ENCODE measurements around the gene PAX2.

The PAX2 gene

DNA sequence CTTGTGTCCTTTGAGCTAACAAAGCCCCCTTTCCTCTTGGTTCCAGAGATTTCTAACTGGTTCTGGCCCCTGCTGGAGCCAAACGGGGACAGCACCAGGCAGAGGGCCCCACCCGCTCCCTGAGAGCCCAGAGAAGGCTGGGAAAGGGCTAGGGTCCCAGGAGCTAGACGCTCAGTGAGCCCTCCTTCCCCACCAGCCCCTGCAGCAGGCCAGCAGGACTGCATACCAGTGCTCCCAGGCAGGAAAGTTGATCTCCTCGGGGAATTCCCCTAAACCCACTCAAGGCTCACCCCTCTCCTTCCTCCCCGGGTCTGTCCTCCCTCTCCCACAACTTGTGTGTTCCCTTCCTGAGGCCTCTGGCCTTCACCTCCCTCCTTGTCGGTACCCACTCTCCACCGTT lies 47.7 kb downstream of the PAX2 start:
- DNase-seq, result no peak

DNA sequence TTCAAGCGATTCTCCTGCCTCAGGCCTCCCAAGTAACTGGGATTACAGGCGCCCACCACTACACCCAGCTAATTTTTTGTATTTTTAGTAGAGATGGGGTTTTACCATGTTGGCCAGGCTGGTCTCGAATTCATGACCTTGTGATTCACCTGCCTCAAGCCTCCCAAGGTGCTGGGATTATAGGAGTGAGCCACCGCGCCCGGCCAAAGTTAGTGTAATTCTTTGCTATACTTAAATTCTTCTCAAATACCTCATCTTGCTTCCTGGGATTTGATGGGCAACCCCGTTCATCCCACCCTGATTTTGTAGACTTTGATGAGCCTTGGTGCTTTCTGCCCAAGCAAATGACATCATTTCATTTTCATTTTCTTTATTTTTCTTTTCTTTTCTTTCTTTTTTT lies 54.5 kb downstream of the PAX2 start:
- no peak for DNase-seq

DNA sequence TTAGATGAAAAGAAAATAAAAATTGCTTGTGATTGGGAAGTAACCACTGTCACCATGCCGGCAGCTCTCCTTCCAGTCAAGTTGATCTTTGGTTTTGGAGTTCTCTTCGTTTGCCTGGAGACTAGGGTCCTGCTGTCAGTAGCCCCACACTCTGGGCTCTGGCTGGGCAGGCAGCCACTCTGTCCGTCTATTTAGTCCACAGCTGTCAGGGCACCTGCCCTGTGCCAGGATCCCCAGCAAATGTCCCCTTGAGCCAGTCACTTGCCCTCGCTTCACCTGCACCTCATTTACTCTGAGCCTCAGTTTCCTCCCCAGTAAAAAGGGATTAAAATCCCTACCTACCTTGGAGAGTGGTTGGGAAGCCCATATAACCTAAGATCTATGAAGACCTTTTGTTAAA lies 55.5 kb downstream of the PAX2 start:
- no peak for DNase-seq

DNA sequence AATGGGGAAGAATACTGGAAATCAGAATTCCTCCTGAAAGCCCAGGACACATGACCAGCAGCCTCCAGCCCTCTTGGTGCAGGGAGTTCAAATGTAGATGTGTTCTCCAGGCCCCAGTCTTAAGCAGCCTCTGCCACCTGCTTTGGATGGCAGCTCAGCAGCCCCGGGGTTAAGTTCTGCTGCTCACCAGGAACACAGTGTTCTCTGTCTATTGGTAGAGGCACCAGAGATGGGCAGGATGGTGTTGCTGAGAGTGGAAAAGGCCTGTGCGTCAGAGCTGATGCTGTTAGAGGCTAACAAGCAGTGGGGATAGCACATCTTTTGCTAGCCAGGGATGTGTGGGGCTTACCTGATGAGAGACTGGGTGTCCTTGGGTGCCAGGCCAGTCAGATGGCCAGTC lies 56.8 kb downstream of the PAX2 start:
- DNase-seq, result no peak

DNA sequence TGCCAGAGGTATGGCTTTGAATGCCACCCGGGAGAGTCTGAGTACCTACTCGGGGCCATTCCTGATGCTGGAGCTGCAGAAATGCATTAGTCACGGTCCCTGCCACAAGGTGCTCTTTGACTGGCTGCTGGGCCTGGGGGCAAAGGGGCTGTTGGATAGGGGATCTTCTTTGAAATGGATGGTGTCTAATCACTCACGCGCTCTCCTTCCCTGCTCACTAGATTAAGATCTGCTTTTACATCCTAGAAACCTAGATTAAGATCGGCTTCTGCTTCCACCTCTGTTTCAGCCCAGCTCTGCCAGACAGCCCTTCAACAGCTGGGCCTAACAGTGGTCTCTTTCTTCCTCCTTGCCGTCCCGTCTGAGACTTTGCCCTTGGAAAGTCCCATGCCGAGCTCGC lies 57.2 kb downstream of the PAX2 start:
- no peak for DNase-seq

DNA sequence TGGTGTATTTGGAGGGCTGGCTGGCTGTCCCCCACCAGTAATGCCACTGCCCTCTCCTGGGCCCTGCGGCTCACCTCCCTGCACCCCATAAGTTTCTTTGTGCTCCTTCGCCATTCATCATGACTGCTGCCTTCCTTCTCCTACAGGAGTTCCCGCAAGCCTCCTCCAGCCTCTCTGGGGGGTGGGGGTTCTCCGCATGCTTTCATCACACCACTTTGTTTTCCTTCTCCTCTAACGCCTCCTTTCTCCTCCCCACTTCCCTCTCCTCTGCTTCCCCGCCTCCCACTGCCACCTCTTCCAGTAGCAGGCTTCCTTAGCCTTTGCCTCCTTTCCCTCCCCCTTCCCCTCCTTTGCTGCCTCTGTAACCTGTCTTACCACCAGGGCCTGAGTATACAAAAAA lies 58.1 kb downstream of the PAX2 start:
- no peak for DNase-seq

DNA sequence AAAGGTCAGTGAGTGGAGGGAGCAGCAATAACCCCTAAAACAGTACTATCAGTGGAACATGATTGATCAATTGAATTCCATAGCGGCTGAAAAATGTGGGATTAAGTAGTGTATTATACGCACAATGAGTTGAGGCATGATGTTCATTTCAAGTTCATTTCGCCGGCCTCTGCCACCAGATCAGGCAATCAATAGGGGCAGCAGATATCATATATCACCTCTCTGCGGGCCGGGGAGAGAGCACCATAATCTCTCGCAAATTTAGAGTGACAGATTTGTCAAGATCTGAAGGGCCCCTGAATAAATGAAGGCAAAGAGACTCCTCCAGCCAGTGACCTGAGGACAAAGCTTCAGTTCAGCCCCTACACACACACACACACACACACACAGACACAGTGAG lies 58.5 kb downstream of the PAX2 start:
- DNase-seq, result no peak

DNA sequence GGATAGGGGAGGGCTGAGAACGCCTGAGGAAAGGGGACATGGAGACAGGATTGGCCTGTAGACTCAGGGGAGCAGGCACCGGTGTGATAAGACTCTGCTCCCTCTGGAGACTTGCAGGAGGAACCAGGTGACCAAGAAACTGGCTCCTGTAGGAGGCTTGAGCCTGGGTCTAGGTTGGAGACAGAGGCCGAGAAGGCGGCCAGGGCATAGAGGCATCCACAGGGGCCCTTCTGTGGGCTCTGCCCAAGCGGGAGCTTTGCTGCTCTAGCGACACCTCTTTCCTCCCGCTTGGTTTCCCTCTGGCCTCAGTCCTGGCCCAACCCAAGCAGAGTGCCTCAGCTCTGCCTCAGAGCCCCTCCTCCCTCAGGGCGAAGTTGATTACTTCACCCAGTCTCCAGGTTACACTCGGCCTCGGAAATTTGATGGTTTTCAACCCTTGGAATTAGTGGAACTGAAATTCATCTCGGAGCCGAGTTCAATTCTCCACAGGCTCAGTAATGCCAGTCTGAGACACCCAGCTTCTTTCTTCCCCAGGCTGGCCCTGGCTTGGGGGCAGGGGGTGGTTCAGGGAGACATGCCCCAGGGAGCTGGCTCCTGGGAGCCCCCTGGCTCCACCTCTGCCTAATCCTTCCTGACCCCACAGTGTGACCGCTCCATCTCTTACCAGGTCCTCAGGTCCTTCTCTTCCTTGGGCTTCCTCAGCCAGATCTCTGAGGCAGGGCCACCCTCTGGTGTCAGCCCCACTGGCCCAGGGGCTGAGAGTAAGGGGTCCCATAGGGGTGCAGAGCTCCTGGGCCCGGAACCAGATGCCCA lies 60.4 kb downstream of the PAX2 start:
- DNase-seq, result no peak

DNA sequence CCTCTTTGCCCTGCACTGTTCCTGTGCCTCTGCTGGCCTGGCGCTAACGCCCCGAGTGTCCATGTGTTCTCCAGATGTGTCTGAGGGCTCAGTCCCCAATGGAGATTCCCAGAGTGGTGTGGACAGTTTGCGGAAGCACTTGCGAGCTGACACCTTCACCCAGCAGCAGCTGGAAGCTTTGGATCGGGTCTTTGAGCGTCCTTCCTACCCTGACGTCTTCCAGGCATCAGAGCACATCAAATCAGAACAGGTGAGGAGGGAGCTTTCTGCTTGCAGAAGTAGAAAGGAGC lies 60.9 kb downstream of the PAX2 start:
- no peak for DNase-seq

DNA sequence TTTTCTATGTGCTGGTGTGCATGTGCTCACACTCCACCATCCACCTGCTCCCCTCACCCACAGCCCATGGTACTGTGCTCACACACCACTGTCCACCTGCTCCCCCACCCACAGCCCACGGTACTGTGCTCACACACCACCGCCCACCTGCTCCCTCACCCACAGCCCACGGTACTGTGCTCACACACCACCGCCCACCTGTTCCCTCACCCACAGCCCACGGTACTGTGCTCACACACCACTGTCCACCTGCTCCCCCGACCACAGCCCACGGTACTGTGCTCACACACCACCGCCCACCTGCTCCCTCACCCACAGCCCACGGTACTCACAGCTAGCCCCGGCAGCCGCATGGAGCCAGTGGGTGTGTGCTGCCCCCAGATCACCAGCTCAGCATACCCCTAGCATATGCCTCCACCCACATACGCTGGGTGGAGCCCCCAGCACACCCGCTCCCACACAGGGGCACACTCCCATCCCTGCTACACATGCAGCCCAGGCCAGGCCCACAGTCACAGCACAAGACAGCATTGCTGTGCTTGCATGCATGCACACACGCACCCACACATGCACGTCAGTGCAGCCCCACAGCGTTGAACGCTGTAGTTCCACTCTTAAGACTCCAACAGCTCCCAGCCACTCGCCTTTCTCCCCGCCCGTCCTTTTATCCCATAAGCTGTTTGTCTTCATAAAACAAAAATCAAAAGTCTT lies 62.0 kb downstream of the PAX2 start:
- DNase-seq, result no peak

DNA sequence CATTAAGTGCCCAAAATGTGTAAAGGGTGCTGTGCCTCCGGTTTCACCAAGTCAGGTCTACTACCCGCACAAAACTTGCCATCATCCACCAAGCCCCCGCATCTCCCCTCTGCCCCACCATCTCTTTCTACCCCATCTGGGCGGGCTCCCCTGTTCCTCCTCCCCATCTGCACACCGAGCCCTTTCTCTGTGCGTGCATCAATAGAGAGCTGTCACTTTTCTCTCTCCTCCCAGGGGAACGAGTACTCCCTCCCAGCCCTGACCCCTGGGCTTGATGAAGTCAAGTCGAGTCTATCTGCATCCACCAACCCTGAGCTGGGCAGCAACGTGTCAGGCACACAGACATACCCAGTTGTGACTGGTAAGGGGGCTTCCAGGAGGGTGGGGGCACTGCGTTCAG lies 63.5 kb downstream of the PAX2 start:
- DNase-seq, result no peak

DNA sequence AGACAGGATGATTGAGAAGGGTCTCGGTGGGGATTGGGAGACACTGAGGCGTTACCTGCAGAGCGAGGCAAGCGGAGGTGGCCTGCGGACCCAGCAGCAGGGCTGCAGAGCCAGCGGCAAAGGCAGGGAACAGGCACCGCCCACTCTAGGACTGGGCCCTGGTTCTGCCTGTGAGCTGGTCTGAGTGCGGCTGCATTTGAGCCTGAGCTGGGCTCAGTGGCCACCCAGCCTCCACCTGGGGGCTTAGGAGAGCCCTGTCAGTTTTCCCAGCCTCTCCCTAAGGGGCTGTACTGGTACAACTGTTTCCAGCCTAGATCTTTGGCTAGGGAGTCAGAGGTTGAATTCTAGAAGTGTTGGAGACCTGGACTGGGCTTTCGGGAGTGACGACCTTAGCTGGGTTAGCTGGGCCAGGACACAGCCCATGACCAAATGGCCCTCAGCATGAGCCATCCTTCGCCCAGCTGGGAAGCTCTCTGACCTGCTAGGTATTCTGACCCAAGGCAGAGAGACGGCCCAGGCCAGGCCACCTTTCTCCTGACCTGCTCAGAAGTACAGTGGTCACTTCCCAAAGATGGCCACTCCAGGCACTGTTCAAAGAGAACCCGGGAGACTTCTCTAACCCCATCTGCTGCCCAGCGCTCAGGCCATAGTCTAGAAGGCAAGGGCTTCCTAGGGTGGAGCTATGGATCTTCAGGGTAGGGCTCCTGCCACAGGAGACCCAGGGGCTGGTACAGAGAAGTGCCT lies 64.9 kb downstream of the PAX2 start:
- no peak for DNase-seq

DNA sequence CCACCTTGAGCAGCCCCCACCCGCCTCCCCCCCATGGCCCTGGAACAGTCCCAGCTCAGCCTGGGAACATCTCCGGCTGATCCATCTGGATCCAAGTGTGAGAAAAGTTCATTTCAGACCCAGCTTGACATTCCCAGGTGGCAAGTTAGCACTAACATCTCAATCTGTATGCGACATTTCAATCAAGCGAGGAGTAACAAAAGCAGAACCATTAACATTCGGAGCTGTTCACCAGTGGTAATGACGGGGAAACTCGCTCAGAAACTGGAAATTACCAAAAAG lies 65.4 kb downstream of the PAX2 start:
- no peak for DNase-seq

DNA sequence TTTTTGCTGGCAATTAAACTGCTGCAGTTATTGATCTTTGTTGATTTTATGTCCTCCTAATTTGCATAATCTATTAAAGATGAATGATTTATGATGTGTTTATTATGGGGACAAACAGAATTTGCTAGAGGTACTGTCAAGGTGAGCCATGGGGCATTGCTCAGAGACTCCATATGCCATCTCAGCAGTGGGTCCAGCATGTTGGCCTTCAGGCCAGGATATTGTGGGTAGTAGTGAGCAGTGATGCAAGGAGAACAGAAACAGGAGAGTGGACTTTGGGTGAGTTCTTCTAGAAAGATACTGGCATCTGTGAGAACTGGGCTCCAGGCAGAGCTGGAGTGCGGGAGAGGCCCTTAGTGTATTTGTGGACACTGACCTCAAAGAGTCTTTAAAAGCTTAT lies 65.9 kb downstream of the PAX2 start:
- DNase-seq, result no peak

DNA sequence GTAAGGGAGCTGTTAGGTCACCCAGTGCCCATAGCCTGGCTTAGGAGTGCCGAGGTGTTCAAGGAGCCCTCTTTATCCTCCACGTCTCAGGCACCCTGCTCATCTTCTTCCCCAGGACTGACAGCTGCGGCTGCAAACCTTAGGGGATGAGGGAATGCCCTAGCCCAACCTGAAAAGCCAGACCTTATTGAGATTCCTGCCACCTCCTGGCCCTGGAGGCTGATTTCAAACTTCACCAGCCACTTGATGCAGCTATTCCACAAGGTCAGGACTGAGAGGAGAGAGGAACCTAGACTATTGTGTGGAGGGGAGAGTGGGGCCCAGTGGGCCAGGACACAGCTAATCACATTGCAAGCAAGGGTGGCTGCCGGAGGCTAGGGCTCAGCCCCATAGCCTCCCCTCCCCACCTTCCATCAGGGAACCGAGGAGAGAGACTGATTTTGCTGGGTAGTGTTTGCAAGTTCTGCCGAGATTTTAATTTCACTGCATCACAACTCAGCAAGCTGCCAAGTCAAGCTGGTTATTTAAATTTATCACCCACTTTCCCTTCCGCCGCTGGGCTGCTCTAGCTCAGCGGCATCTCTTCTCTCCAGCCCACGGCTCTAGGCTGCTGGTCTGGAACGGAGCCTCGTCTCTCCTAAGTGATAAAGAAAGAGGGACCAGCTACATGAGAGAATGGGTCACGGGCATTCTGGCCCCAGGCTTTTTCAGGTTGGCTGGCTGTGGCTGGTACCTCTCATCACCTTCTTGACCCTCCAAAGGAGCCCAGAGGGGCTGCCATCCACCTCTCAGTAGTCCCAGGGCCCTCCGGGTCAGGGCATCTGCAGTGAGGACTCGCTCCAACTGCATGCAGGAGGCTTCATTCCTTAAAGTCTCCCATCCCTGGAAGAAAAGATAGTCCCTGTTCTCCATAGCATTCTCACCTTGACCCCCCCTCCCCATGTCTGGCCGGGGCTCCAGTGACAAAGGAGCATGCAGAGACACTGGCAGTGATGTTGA lies 66.7 kb downstream of the PAX2 start:
- no peak for DNase-seq

DNA sequence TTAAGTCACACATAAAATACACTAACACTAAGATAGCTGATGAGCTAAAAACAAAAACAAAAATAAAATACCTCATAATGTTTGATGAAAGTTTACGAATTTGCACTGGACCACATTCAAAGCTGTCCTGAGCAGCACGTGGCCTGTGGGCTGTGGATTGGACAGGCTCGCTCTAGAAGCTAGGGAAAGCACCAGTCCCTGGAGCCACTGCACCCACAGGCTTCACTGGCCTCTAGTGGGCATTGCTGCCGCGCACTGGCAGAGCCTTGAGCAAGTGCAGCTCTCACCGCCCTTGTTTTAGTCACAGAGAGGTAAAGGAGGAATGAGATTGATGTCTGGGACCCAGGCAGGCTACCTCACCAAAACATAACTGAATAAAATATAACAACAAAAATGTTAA lies 67.6 kb downstream of the PAX2 start:
- no peak for DNase-seq

DNA sequence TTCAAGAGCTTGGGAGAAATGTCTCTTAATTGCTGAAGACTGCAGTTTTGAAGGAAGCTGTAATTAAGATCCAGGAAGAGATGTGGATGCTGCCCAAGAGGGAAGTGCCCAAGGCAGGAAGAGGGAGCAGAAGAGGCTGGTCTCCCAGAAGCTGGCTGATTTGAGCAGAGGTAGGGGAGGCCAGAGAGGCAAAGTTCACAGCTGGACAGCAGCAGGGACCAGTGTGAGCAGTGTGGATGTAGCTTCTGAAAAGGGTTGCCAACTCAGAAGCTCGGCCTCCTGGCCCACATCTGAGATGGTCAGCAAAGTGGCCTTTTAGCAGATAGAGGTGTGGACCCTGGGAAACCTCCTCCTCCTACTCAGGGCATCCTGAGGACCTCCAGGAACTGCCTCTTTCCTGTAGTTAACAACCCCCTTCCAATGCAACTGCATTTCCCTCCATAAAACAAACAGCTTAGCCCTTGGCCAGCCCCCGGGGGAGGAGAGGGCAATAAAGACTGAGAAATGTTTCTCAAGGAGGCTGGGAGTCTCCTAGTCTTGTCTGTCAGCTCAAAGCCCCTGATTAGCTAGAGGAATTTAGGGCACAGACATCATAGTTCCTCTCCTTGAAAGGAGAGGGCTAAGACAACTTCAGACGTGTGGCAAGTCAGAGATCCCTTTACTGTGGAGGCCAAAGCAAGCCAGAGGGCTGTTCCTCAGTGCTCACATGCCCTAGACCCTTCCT lies 69.5 kb downstream of the PAX2 start:
- DNase-seq, result no peak

DNA sequence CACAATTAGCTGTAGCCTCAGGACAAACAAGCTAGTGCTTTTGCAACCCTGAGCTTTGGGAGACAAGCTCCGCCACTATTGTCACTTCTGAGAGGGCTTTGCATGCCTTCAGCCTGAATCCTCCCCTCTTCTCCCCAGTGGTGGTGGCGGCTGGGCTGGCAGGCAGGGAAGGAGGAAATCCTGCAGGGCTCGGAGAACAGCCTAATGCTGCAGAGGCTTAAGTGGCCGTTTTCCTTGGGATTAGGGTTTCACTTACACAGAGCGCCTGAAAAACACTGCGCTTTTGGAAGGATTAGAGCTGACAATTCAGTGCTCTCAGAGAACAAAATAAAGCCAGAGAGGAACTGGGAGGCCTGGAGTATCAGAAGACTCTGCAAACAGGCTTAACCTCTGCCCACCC lies 71.3 kb downstream of the PAX2 start:
- no peak for DNase-seq

DNA sequence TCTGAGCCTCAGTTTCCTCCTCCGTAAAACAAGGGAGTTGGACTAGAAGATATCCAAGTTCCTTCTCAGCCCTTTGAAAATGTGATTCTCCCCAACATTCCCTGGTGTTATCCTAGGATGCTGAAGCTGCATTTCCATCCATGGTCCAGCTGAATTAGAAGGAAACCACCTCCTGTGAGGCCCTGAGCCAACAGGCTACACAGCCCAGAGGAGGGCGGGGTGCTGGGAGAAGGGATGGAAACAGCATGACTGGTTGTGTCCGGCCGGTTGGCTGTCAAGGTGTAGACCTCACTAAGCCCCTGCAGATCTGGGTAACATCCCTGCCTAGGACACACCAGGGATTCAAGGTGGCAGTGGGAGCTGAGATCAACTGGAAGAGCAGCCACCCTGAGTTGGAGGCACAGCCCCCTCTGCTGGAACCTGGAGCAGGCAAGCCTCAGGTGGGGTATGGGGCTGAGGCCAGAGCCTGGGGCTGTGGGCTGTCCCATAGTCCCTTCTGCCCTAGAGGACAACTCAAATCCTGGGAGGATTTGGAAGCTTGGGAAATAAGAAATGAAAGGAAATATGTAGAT lies 72.0 kb downstream of the PAX2 start:
- no peak for DNase-seq

DNA sequence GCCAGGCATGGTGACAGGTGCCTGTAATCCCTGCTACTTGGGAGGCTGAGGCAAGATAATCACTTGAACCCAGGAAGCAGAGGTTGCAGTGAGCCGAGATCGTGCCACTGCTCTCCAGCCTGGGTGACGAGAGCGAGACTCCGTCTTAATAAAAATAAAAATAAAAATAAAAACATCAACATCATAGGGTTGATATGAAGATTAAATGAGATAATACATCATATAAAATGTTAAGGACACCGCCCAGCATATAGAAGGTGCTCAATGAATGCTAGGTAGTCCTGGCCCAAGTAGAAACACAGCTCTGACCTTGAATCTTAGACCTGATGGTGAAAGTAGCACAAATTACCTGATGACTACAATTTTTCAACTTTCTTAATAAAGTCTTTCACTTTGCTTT lies 74.0 kb downstream of the PAX2 start:
- no peak for DNase-seq

DNA sequence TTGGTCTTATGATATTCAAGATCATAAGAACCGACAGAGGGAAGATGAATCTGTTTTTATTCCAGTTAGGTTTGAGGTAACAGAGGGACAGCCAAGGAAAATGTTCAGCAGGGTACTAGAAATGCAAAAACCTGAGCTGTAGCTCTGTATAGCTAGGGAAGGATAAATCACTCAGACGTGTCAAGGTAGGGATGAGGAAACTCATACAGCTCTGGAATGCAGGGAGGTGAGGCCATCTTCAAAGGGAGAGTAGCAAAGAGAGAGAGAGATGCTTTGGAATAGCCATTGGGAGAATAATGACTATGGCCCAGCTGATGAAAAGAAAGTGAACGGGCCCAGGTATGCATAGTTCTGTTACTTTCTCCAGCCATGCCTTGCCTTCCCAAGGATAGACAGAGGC lies 77.8 kb downstream of the PAX2 start:
- no peak for DNase-seq

DNA sequence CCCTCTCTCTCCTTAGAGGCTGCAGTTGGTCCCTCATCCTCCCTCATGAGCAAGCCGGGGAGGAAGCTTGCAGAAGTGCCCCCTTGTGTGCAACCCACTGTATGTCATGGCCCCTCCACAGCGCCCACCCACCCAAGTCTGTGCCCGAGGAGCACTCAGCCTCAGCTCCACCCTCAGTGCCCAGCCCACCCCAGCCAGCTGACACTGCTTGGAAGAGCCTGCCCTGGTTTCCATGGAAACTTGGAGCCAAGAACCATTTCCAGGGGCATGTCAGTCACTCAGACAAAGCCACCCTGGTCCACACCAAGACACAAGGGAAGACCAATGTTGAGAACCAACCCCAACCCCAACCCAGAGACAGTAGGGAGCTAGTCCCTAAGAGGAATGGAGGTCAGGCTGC lies 79.5 kb downstream of the PAX2 start:
- no peak for DNase-seq
